HuH-7.5 (cell line): ENCODE measurements around the gene LRRC61.

Source experiments
- DNase-seq: peaks from one replicate; pipeline ENCODE4 v3.0.0; 2011; ENCODE audit warnings: low spot score

The LRRC61 gene

GRCh38 chr7:150371131-150371995, 48.2 kb downstream of the LRRC61 start:
- DNase-seq, result no peak

GRCh38 chr7:150371996-150372270, 48.8 kb downstream of the LRRC61 start:
- no peak for DNase-seq

- no peak for DNase-seq
These were observed 49.3 kb downstream of the LRRC61 start for GRCh38 chr7:150372271-150373048.

- no peak for DNase-seq
These were observed 50.1 kb downstream of the LRRC61 start for GRCh38 chr7:150373049-150373801.

GRCh38 chr7:150374026-150374425, 50.9 kb downstream of the LRRC61 start:
- no peak for DNase-seq

- DNase-seq, result no peak
These were observed 51.3 kb downstream of the LRRC61 start for GRCh38 chr7:150374472-150374871.

- no peak for DNase-seq
These were observed 52.7 kb downstream of the LRRC61 start for GRCh38 chr7:150375662-150376521.

GRCh38 chr7:150376560-150376959, 53.4 kb downstream of the LRRC61 start:
- DNase-seq, result no peak

- no peak for DNase-seq
These were observed 54.0 kb downstream of the LRRC61 start for GRCh38 chr7:150377196-150377595.

GRCh38 chr7:150377635-150378034, 54.5 kb downstream of the LRRC61 start:
- no peak for DNase-seq

GRCh38 chr7:150378115-150378852, 55.1 kb downstream of the LRRC61 start:
- DNase-seq, result peak; percentile 72

GRCh38 chr7:150378853-150379440, 55.8 kb downstream of the LRRC61 start, which contains the start of gene ZNF775:
TSS of gene ZNF775 (plus strand) at chr7:150379330. CDS start at chr7:150388471, 9,141 bp downstream.
- peak; percentile 99 for DNase-seq

- DNase-seq, result peak; percentile 47
These were observed 56.6 kb downstream of the LRRC61 start for GRCh38 chr7:150379441-150380379.

GRCh38 chr7:150380463-150380862, 57.3 kb downstream of the LRRC61 start:
- no peak for DNase-seq

GRCh38 chr7:150381096-150381495, 57.9 kb downstream of the LRRC61 start:
- DNase-seq, result no peak

- DNase-seq, result no peak
These were observed 58.6 kb downstream of the LRRC61 start for GRCh38 chr7:150381785-150382122.

GRCh38 chr7:150382123-150382843, 59.1 kb downstream of the LRRC61 start:
- DNase-seq, result no peak

- no peak for DNase-seq
These were observed 59.7 kb downstream of the LRRC61 start for GRCh38 chr7:150382844-150383225.
